Uterus (tissue), 4 donors: ENCODE data around the gene EXOC4. TPM values are rescaled to one million over a fixed set of nuclear protein-coding genes. Genes with fewer than 3 reads are reported as not detected.

Source experiments
- DNase-seq, 2 donors: peaks; one replicate each; pipeline ENCODE4 v3.0.0-alpha.2; 2019 to 2020
- H3K27ac ChIP-seq, 2 donors: fragments of 200-600 bp; sonication (generic); 1 replicate in 1 of 2; 2 replicates in 1 of 2; pipeline ENCODE4 v1.5.1; 2016 to 2018
- H3K27me3 ChIP-seq, 2 donors: fragments of 200-600 bp; sonication (generic); one replicate each; pipeline ENCODE4 v1.5.1; 2018 to 2019; ENCODE audit warnings: control low read depth in 1 of 2
- H3K36me3 ChIP-seq, 2 donors: fragments of 200-600 bp; sonication (generic); one replicate each; pipeline ENCODE4 v1.5.1; 2019; ENCODE audit warnings: control low read depth in 1 of 2
- H3K4me1 ChIP-seq, 2 donors: fragments of 200-600 bp; sonication (generic); one replicate each; pipeline ENCODE4 v1.5.1; 2018 to 2019; ENCODE audit warnings: control low read depth in 1 of 2
- H3K4me3 ChIP-seq, 2 donors: fragments of 200-600 bp; sonication (generic); 1 replicate in 1 of 2; 2 replicates in 1 of 2; pipeline ENCODE4 v1.5.1; 2018 to 2019; ENCODE audit warnings: mild to moderate bottlenecking in 1 of 2
- H3K9me3 ChIP-seq, 2 donors: fragments of 200-600 bp; sonication (generic); one replicate each; pipeline ENCODE4 v1.5.1; 2019; ENCODE audit warnings: control low read depth in 1 of 2
- POLR2A ChIP-seq, 2 donors: fragments of 450-650 bp; IDR thresholded peaks; one replicate each; pipeline ENCODE4 v1.6.1; 2016; ENCODE audit warnings: antibody characterized with exemption in 2 of 2, mild to moderate bottlenecking in 1 of 2, moderate library complexity in 1 of 2
- intact Hi-C: fragments of 100-400 bp; cut with DNase I; formaldehyde crosslinking; loops from one replicate; pipeline ENCODE4 v1.15.1; 2023; ENCODE audit warnings: low total_unique reads
- total RNA-seq, 4 donors: library from RNA; depleted of rRNA in 3 of 4; stranded (reverse); fragments of >200 nt in 3 of 4; gene quantifications; one replicate each; pipeline versions ENCODE4 v1.1.0 to v1.2.4, GENCODE V29; 2014 to 2023
- TF ChIP-seq, protein P1 (sequence below), 4 experiments: fragments of 200-600 bp in 2 of 4; fragments of 450-650 bp in 2 of 4; sonication (generic) in 2 of 4; IDR thresholded peaks; one replicate each; pipeline ENCODE4 v1.5.1; 2016 to 2019; ENCODE audit warnings: antibody characterized with exemption in 4 of 4, mild to moderate bottlenecking in 2 of 4, moderate library complexity in 1 of 4
- donor health status: DM: yes; HTN: yes; CAD: no.

EXOC4 gene
- total RNA-seq, 4 donors from 2014 or later = 27.2 to 126 (median 65.4) TPM

DNA sequence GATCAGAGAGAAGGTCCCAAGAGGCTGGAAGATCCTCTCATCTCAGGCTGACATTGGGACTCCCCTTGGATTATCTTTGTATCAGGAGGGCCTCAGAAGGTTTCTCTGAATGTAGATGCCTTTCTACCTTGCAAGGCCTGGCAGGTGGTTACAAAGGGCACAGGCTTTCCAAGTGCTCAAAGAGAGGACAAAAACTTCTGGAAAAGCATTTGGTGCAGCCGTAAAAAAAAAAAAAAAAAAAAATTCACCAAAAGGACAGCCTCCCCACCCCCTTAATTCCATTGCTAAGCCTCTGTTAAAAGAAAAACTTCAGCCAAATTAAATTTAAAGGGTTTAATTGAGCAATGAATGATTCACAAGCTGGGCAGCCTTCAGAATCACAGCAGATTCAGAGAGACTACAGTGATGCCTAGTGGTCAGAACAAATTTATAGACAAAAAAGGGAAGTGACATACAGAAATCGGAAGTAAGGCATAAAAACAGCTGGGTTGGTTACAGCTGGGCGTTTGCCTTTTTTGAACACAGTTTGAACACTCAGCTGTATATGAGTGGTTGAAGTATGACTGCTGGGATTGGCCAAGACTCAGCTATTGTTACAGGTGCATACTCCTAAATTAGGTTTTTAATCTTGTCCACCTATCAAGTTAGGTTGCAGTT lies 831.7 kb downstream of the EXOC4 start:
- intact Hi-C loops = no loop called here
- no peaks in the 10 kb centered on the region for H3K27me3 ChIP-seq
- no peak overlapping the region for H3K27ac ChIP-seq
- no peak for DNase-seq
- no peak for TF ChIP-seq POLR2A (IDR thresholded peaks at IDR 0.05)
- TF ChIP-seq, protein P1, sequence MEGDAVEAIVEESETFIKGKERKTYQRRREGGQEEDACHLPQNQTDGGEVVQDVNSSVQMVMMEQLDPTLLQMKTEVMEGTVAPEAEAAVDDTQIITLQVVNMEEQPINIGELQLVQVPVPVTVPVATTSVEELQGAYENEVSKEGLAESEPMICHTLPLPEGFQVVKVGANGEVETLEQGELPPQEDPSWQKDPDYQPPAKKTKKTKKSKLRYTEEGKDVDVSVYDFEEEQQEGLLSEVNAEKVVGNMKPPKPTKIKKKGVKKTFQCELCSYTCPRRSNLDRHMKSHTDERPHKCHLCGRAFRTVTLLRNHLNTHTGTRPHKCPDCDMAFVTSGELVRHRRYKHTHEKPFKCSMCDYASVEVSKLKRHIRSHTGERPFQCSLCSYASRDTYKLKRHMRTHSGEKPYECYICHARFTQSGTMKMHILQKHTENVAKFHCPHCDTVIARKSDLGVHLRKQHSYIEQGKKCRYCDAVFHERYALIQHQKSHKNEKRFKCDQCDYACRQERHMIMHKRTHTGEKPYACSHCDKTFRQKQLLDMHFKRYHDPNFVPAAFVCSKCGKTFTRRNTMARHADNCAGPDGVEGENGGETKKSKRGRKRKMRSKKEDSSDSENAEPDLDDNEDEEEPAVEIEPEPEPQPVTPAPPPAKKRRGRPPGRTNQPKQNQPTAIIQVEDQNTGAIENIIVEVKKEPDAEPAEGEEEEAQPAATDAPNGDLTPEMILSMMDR (IDR thresholded peaks at IDR 0.05) = no peak
- no peaks in the 10 kb centered on the region for H3K36me3 ChIP-seq
- no peaks in the 10 kb centered on the region for H3K4me1 ChIP-seq
- peaks cover 0 to 3% of the 10 kb centered on the region in 2 donors for H3K9me3 ChIP-seq
- H3K4me3 ChIP-seq = no peak overlapping the region

DNA sequence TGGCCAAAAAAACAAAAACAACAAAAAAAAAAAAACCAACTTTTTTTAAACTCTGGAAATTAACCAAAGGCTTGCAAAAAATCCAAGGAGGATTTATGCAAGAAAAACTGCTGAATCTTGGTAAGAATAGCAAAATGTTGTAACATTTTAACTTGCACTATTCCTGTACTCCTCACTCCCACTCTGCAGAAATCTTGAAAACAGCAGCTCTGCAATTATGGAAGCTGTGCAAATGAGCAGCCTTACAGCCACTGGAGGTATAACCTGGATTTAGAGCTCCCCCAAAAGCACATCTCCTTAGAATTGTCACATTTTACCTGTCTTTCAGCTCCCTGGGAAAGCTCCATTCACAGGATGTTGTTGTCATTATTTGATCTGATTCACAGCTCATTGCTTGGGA lies 832.4 kb downstream of the EXOC4 start:
- intact Hi-C loops = no loop called here
- H3K4me1 ChIP-seq = no peaks in the 10 kb centered on the region
- TF ChIP-seq, protein P1 (IDR thresholded peaks at IDR 0.05) = no peak
- no peak for TF ChIP-seq POLR2A (IDR thresholded peaks at IDR 0.05)
- H3K4me3 ChIP-seq = no peak overlapping the region
- H3K9me3 ChIP-seq = peaks cover 0 to 3% of the 10 kb centered on the region in 2 donors
- H3K27me3 ChIP-seq = no peaks in the 10 kb centered on the region
- DNase-seq = no peak
- H3K27ac ChIP-seq = no peak overlapping the region
- H3K36me3 ChIP-seq = no peaks in the 10 kb centered on the region

DNA sequence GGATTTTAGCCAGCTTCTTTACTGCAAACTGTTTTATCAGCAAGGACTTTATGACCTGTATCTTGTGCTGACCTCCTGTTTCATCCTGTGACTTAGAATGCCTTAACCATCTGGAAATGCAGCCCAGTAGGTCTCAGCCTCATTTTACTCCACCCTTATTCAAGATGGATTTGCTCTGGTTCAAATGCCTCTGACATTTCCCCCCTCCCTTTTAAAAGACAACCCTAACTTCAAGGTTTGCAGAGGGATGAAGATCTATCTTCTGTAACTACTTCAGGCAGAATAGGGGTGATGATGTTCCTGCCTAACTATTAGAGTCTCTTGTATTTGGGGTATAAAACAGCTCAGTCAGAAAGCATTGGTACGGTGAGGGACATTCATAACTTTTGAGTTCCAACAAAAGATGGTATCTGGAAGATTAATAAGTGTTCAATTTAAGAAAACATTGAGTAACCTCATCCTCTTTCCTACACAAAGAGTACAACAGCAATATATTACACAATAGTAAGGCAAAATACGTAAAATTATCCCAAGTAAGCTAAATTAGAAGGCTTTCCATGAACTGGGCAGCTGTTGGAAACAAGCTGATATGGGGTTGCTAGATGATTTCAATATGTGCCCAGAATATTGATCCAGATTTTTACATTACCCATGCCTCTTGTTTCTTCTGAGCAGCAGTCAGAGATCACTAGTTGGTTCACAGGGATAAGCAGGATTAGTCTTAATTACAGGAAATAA lies 834.3 kb downstream of the EXOC4 start:
- TF ChIP-seq, protein P1 (IDR thresholded peaks at IDR 0.05) = no peak
- no peak for TF ChIP-seq POLR2A (IDR thresholded peaks at IDR 0.05)

DNA sequence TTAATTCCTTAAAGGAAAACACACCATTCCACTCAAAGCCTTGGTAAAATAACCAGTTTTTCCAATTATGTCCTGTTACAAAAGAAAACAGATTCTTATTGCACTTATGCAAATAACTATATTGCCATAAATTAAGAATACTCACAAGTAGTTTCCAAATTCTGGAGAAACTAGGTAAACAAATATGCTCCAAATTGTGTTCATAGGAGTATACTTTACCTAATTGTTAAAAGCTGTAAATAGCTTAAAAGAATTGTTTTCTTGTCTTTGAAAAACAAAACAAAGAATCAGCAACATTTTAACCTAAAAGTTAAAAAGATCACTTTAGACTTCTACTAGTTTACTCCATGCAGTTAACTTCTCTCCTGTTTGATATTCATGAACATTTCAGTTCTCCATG lies 835.3 kb downstream of the EXOC4 start:
- H3K4me1 ChIP-seq = no peaks in the 10 kb centered on the region
- no peaks in the 10 kb centered on the region for H3K36me3 ChIP-seq
- H3K9me3 ChIP-seq = peaks cover 0 to 3% of the 10 kb centered on the region in 2 donors
- no peak overlapping the region for H3K4me3 ChIP-seq
- intact Hi-C loops = no loop called here
- no peaks in the 10 kb centered on the region for H3K27me3 ChIP-seq
- H3K27ac ChIP-seq = no peak overlapping the region
- TF ChIP-seq POLR2A (IDR thresholded peaks at IDR 0.05) = no peak
- TF ChIP-seq, protein P1 (IDR thresholded peaks at IDR 0.05) = no peak
- no peak for DNase-seq

More for the DNA sequence above, 834.3 kb downstream of the EXOC4 start:
- peaks cover 0 to 3% of the 10 kb centered on the region in 2 donors for H3K9me3 ChIP-seq
- H3K27me3 ChIP-seq = no peaks in the 10 kb centered on the region
- H3K27ac ChIP-seq = no peak overlapping the region
- intact Hi-C loops = no loop called here
- H3K4me3 ChIP-seq = no peak overlapping the region
- no peaks in the 10 kb centered on the region for H3K4me1 ChIP-seq
- no peak for DNase-seq
- no peaks in the 10 kb centered on the region for H3K36me3 ChIP-seq

DNA sequence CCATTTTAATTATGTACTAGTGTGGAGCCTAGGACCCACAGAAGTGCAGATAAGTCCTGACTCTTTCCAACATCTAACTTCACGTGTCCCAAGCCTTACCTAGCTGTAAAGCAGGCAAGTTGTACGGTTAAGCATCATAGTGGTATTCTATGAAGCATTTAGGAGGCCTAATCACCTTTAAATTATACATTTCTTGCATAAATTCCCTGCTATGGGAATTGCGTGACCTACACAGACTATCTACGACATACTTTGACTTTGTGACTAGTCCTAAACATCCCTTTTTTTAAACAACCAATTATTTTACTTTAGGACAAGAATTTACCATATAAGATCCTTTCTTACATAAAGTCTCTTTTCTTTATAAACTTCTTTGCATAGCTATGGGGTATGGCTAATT lies 836.6 kb downstream of the EXOC4 start:
- Histone ChIP-seq H3K4me1 (no peaks in the 10 kb centered on the region), H3K27ac (no peak overlapping the region), H3K4me3 (no peak overlapping the region), H3K27me3 (no peaks in the 10 kb centered on the region), H3K9me3 (peaks cover 0 to 3% of the 10 kb centered on the region in 2 donors), H3K36me3 (no peaks in the 10 kb centered on the region)
- DNase-seq = no peak
- intact Hi-C loops = no loop called here
- TF ChIP-seq, protein P1 (IDR thresholded peaks at IDR 0.05) = no peak
- TF ChIP-seq POLR2A (IDR thresholded peaks at IDR 0.05) = no peak
